Stimulated activated CD4-positive, alpha-beta T cell treated with anti-CD3 and anti-CD28 coated beads, Interleukin-4, amount 100 ng/mL, for 48 hours (primary cell): Measurements from ENCODE around the gene PTGES2.
"Not testable (repeated sequence)": the region's sequence is repeated elsewhere in the genome, so short reads cannot be mapped to it uniquely, and the experiment has no call there.

Experiments used
- DNase-seq, 2 donors: peaks; one replicate each; pipeline ENCODE4 v3.0.0-alpha.2; 2020; ENCODE audit warnings: low read depth in 2 of 2

Gene PTGES2

GRCh38 chr9:128136816-128137793, 9.6 kb upstream of the PTGES2 start:
- DNase-seq: no peak

GRCh38 chr9:128135561-128135960, 8.0 kb upstream of the PTGES2 start:
- DNase-seq: not testable (repeated sequence)

- DNase-seq: not testable (repeated sequence)
Observed at GRCh38 chr9:128132139-128132538, 4.6 kb upstream of the PTGES2 start.

GRCh38 chr9:128131346-128131745, 3.8 kb upstream of the PTGES2 start:
- not testable (repeated sequence) for DNase-seq

- not testable (repeated sequence) for DNase-seq
Observed at GRCh38 chr9:128130651-128131050, 3.1 kb upstream of the PTGES2 start.

GRCh38 chr9:128129976-128130590, 2.6 kb upstream of the PTGES2 start:
- DNase-seq: peak; percentile 45 to 52

GRCh38 chr9:128128836-128129590, 1.5 kb upstream of the PTGES2 start:
- DNase-seq: no peak

GRCh38 chr9:128127990-128128835, 684 bp upstream of the PTGES2 start:
- peak; percentile 78 to 79 for DNase-seq

- DNase-seq: no peak
Observed at GRCh38 chr9:128125580-128126354, 1.8 kb downstream of the PTGES2 start.

- DNase-seq: peak in 1 of 2 donors; percentile 41
Observed at GRCh38 chr9:128124873-128125579, 2.5 kb downstream of the PTGES2 start.

GRCh38 chr9:128124451-128124850, 3.1 kb downstream of the PTGES2 start:
- no peak for DNase-seq

- no peak for DNase-seq
Observed at GRCh38 chr9:128123451-128124080, 4.0 kb downstream of the PTGES2 start.

- DNase-seq: no peak
Observed at GRCh38 chr9:128122809-128123175, 4.7 kb downstream of the PTGES2 start.

- DNase-seq: no peak
Observed at GRCh38 chr9:128121924-128122808, 5.4 kb downstream of the PTGES2 start.

- DNase-seq: no peak
Observed at GRCh38 chr9:128121466-128121810, 6.1 kb downstream of the PTGES2 start.

GRCh38 chr9:128120741-128121465, 6.6 kb downstream of the PTGES2 start:
- no peak for DNase-seq

- no peak for DNase-seq
Observed at GRCh38 chr9:128120061-128120740, 7.3 kb downstream of the PTGES2 start.
